Effector memory CD4-positive, alpha-beta T cell (primary cell): ENCODE data around the gene CATSPERE.

Experiments used
- DNase-seq, 3 donors: peaks; one replicate each; pipeline ENCODE4 v3.0.0-alpha.2; 2020
- H3K27ac ChIP-seq: 2 replicates; pipeline ENCODE4 v1.7.0; 2013; ENCODE audit warnings: mild to moderate bottlenecking, low read length, moderate library complexity; ENCODE audit not compliant: insufficient read depth, poor library complexity, severe bottlenecking
- H3K27me3 ChIP-seq: replicated peaks from 2 replicates; pipeline ENCODE4 v1.7.0; 2013; ENCODE audit warnings: mild to moderate bottlenecking, low read length; ENCODE audit not compliant: insufficient read depth, control insufficient read depth, poor library complexity, severe bottlenecking
- H3K36me3 ChIP-seq: 2 replicates; pipeline ENCODE4 v1.7.0; 2013; ENCODE audit warnings: mild to moderate bottlenecking, low read length, moderate library complexity; ENCODE audit not compliant: control insufficient read depth, insufficient read depth
- H3K4me1 ChIP-seq: 2 replicates; pipeline ENCODE4 v1.7.0; 2013; ENCODE audit warnings: low read length, mild to moderate bottlenecking; ENCODE audit not compliant: control insufficient read depth, insufficient read depth, poor library complexity, severe bottlenecking
- H3K4me3 ChIP-seq: 2 replicates; pipeline ENCODE4 v1.7.0; 2013; ENCODE audit warnings: low read length, low read depth, mild to moderate bottlenecking; ENCODE audit not compliant: insufficient read depth, poor library complexity, severe bottlenecking
- H3K9me3 ChIP-seq: 2 replicates; pipeline ENCODE4 v1.7.0; 2013; ENCODE audit warnings: mild to moderate bottlenecking, low read length, moderate library complexity; ENCODE audit not compliant: control insufficient read depth

CATSPERE gene

GRCh38 chr1:244447552-244447951 is 13.5 kb upstream of the CATSPERE start:
- H3K4me1 ChIP-seq: peaks cover 10% of the 10 kb centered on the region
- no peak for DNase-seq
- no peaks in the 10 kb centered on the region for H3K9me3 ChIP-seq
- H3K4me3 ChIP-seq: no peak overlapping the region
- H3K36me3 ChIP-seq: no peaks in the 10 kb centered on the region
- H3K27me3 ChIP-seq: no peaks in the 10 kb centered on the region
- no peak overlapping the region for H3K27ac ChIP-seq

DNA sequence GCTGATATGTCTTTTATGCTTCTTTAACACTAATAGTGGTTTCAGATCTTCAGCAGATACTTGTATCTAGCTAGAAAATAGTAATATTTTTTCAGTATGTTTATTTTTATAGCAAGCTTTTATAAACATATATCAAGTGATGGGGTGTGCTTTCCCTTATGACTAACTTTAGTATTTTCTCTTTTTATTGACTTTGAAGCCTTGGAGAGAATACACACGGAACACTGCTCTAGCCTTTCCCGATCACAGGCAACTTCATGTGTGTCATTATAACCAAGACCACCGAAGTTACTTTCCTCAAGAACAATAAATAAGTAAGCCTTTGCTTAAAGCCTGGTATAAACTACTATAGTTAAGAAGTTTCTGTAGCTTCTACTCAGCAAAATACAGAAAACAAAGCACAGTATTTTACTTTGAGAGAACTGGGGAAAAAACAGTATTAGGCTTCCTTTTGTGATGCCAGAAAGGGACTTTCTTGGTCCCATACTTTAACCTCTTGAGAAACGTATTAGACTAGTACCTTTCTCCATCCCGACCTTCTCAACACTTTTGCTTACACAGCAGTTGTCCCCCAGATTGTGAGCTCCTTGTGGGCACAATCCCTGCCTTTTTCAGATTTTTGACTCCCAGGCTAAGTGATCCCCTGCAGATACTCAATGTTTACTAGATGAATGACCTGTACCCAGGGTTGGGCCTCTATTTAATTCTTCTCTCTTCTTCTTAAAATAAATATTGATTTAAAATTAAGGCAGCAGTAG is 12.6 kb upstream of the CATSPERE start:
- Histone ChIP-seq H3K4me3 (no peak overlapping the region), H3K4me1 (peaks cover 10% of the 10 kb centered on the region), H3K27ac (no peak overlapping the region), H3K9me3 (no peaks in the 10 kb centered on the region), H3K27me3 (no peaks in the 10 kb centered on the region), H3K36me3 (no peaks in the 10 kb centered on the region)
- no peak for DNase-seq

GRCh38 chr1:244449936-244450508 is 11.1 kb upstream of the CATSPERE start:
- H3K9me3 ChIP-seq: no peaks in the 10 kb centered on the region
- peak overlapping the region; percentile 80 for H3K4me3 ChIP-seq
- H3K36me3 ChIP-seq: no peaks in the 10 kb centered on the region
- DNase-seq: no peak
- H3K27ac ChIP-seq: peak overlapping the region; percentile 94
- H3K27me3 ChIP-seq: no peaks in the 10 kb centered on the region
- H3K4me1 ChIP-seq: peaks cover 10% of the 10 kb centered on the region

DNA sequence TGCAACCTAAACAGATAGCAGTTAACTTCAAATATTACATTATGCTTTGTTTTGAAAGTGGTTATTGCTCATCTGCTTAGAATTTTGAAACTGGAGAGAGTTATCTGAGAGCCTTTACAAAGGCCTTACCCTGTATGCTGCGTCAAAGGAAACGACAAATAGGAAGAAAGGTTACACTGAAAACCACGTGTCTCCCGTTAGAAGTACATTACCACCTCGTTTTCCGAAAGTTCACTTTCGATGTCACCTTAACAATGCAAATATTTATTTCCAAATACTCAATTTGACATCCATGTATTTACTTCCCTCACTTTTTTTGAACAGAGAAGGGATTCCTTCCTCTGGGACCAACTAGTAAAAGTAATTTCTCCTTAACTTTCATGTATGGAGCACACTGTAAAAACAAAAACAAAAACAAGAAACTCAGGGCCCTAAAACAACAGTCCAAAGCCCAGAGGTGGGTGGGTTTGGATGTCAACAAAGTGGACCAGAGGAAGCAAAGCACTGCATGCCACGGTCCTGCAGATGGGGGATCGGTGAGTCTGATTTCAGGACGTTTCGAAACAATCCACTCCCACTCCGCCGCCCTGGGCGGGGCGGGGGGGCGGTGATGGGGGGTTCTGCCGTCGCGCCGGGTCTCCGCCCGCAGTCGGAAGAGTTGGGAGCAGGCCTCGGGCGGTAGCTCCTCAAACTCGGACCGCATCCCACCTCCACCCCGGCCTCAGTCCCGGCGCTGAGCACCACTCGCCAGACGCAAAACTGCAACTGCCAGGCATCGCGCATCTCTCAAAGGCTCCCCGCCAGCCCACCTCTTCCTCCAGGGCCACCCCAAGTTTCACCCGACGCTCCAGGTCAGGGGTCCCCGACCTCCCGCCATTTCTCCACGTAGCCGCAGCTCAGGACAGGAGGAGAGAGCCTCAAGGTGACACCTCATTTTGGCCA is 10.2 kb upstream of the CATSPERE start:
- Histone ChIP-seq H3K4me3 (peak overlapping the region; percentile 80), H3K27ac (peak overlapping the region; percentile 94), H3K36me3 (no peaks in the 10 kb centered on the region), H3K27me3 (no peaks in the 10 kb centered on the region), H3K9me3 (no peaks in the 10 kb centered on the region), H3K4me1 (peaks cover 10% of the 10 kb centered on the region)
- peak; percentile 30 to 43 (median 43) for DNase-seq

DNA sequence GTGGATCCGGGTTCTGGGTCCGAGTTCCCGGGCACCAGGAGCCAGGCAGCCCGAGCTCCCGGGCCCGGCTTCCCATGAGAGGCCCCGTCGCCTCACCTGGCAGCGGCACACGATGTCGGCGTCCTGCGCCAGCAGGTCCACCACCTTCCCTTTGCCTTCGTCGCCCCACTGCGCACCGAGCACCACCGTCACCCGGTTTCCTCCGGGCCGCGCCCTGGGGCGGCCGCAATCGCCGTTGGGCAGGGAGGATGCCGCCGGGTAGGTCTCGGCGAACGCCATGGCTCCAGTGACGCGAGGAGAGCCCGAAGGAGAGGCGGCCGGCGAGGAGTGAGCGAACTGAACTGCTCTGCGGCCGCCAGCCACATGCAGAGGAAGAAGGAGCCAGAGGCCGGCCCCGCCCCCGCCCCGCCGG is 9.5 kb upstream of the CATSPERE start, which contains the start of gene ADSS2:
ADSS2 (minus strand) TSS at position 371 of the 412 bp plus-strand sequence; CDS start at position 279, 92 bp downstream.
- Histone ChIP-seq H3K27me3 (no peaks in the 10 kb centered on the region), H3K9me3 (no peaks in the 10 kb centered on the region), H3K36me3 (no peaks in the 10 kb centered on the region), H3K27ac (peak within 1 kb of the TSS; percentile 94), H3K4me1 (peaks cover 10% of the 10 kb centered on the region), H3K4me3 (peak within 1 kb of the TSS; percentile 80)
- no peak for DNase-seq

- H3K4me1 ChIP-seq: peaks cover 10% of the 10 kb centered on the region
- no peaks in the 10 kb centered on the region for H3K9me3 ChIP-seq
- H3K27me3 ChIP-seq: no peaks in the 10 kb centered on the region
- H3K27ac ChIP-seq: peak overlapping the region; percentile 94
- H3K36me3 ChIP-seq: no peaks in the 10 kb centered on the region
- peak overlapping the region; percentile 80 for H3K4me3 ChIP-seq
- DNase-seq: peak; percentile 97 to 98 (median 97)
Measured at GRCh38 chr1:244451951-244452795, 8.9 kb upstream of the CATSPERE start.

DNA sequence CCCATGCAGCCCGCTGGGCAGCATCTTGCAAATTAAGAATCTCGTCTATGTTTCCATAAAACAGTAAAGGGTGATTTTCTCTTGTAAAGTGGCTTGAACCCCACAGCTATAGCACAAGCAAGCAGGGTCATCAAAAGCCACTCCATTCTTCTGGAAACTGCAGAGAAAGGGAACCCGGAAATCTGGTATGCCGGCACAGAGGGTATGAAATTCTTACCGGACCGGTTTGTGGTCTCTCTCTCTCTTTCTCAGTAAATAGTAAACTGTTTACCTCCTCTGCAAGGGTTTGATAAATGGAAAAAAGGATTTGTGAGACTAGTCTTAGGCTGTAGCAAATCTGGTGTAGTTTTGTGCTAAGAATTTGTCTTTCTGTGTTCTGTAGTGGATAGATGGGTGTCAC is 6.7 kb upstream of the CATSPERE start:
- Histone ChIP-seq H3K27ac (no peak overlapping the region), H3K4me1 (peaks cover 6% of the 10 kb centered on the region), H3K27me3 (no peaks in the 10 kb centered on the region), H3K36me3 (no peaks in the 10 kb centered on the region), H3K9me3 (no peaks in the 10 kb centered on the region), H3K4me3 (no peak overlapping the region)
- no peak for DNase-seq

GRCh38 chr1:244456586-244456985 is 4.5 kb upstream of the CATSPERE start:
- Histone ChIP-seq H3K4me3 (no peak overlapping the region), H3K27ac (no peak overlapping the region), H3K4me1 (no peaks in the 10 kb centered on the region), H3K36me3 (no peaks in the 10 kb centered on the region), H3K27me3 (no peaks in the 10 kb centered on the region), H3K9me3 (no peaks in the 10 kb centered on the region)
- no peak for DNase-seq

- H3K4me1 ChIP-seq: no peaks in the 10 kb centered on the region
- H3K27me3 ChIP-seq: no peaks in the 10 kb centered on the region
- no peak for DNase-seq
- no peak overlapping the region for H3K27ac ChIP-seq
- no peaks in the 10 kb centered on the region for H3K9me3 ChIP-seq
- no peak overlapping the region for H3K4me3 ChIP-seq
- H3K36me3 ChIP-seq: no peaks in the 10 kb centered on the region
Measured at GRCh38 chr1:244458781-244459180, 2.3 kb upstream of the CATSPERE start.
